SK-N-MC (cell line): ENCODE results near the gene FAM171A2.

Source experiments
- EZH2 ChIP-seq: fragments of 200-600 bp; sonication (generic); IDR thresholded peaks from one replicate; pipeline ENCODE4 v1.6.1; 2017; ENCODE audit warnings: antibody characterized with exemption
- POLR2AphosphoS5 ChIP-seq: IDR thresholded peaks from 2 replicates; pipeline ENCODE4 v1.6.1; 2012; ENCODE audit warnings: mild to moderate bottlenecking, low read depth, low read length, borderline replicate concordance

GRCh38 chr17:44354582-44355561 is 8.8 kb downstream of the FAM171A2 start:
- TF ChIP-seq EZH2: no peak
- no peak for TF ChIP-seq POLR2AphosphoS5
